ENCODE results near the gene ULK1.
A peak's percentile ranks its signal among the peaks of the same experiment; 100 is the strongest.

Gene ULK1

GRCh38 chr12:131909081-131909751, 14.8 kb downstream of the ULK1 start:
- DNase-seq: no peak

- no peak for DNase-seq
Measured at GRCh38 chr12:131909752-131910219, 15.4 kb downstream of the ULK1 start.

- no peak for DNase-seq
Measured at GRCh38 chr12:131910302-131911027, 16.0 kb downstream of the ULK1 start.

- no peak for DNase-seq
Measured at GRCh38 chr12:131911028-131911650, 16.7 kb downstream of the ULK1 start.

- no peak for DNase-seq
Measured at GRCh38 chr12:131911851-131912477, 17.5 kb downstream of the ULK1 start.

- DNase-seq: no peak
Measured at GRCh38 chr12:131912518-131913274, 18.3 kb downstream of the ULK1 start.

- DNase-seq: no peak
Measured at GRCh38 chr12:131913666-131914065, 19.2 kb downstream of the ULK1 start.

GRCh38 chr12:131914179-131914702, 19.8 kb downstream of the ULK1 start:
- no peak for DNase-seq

GRCh38 chr12:131915000-131915689, 20.7 kb downstream of the ULK1 start:
- no peak for DNase-seq

- DNase-seq: peak; percentile 50
Measured at GRCh38 chr12:131915823-131916222, 21.4 kb downstream of the ULK1 start.

GRCh38 chr12:131916306-131917138, 22.1 kb downstream of the ULK1 start:
- DNase-seq: peak; percentile 59

- DNase-seq: peak; percentile 91
Measured at GRCh38 chr12:131917139-131917710, 22.8 kb downstream of the ULK1 start.

GRCh38 chr12:131917711-131918306, 23.4 kb downstream of the ULK1 start:
- no peak for DNase-seq

- DNase-seq: peak; percentile 53
Measured at GRCh38 chr12:131918311-131919050, 24.1 kb downstream of the ULK1 start.

- DNase-seq: peak; percentile 41
Measured at GRCh38 chr12:131919051-131919347, 24.6 kb downstream of the ULK1 start.

GRCh38 chr12:131919366-131920156, 25.1 kb downstream of the ULK1 start:
- DNase-seq: peak; percentile 57

- no peak for DNase-seq
Measured at GRCh38 chr12:131920157-131920508, 25.7 kb downstream of the ULK1 start.

Measured in islet precursor cell (in vitro differentiated cells).